H1 (cell line): ENCODE results near the gene WFIKKN1. TPM values are rescaled to one million over a fixed set of nuclear protein-coding genes. Genes with fewer than 3 reads are reported as not detected.
A peak's percentile ranks its signal among the peaks of the same experiment; 100 is the strongest.

Source experiments
- CTCF ChIA-PET: fragments of 300-600 bp; sonication (Branson Sonifier 250); formaldehyde crosslinking; loops from one replicate; lab custom pipeline; 2021; ENCODE audit not compliant: partially characterized antibody; lab: Charles Lee
- POLR2A ChIA-PET: fragments of 300-600 bp; sonication (Branson Sonifier 250); formaldehyde crosslinking; loops from one replicate; lab custom pipeline; 2021; ENCODE audit warnings: inconsistent platforms; ENCODE audit not compliant: partially characterized antibody; lab: Charles Lee
- DNase-seq, 2 experiments: peaks; one replicate each; pipeline versions ENCODE4 v3.0.0 to v3.0.0-alpha.2; 2010 to 2022; ENCODE audit warnings: low spot score in 2 of 2, low read depth in 1 of 2, mixed read lengths in 1 of 2
- FAIRE-seq: peaks from 2 replicates; lab custom pipeline; 2011; peaks lifted over from hg19 to GRCh38; lab: Jason Lieb, UNC
- H2AFZ ChIP-seq: 2 replicates; pipeline ENCODE4 v1.8.1; 2012; ENCODE audit warnings: low read length, inconsistent platforms
- H2AK5ac ChIP-seq: 2 replicates; pipeline ENCODE4 v1.6.1; 2013; ENCODE audit warnings: low read depth, low read length
- H2BK120ac ChIP-seq: replicated peaks from 2 replicates; pipeline ENCODE3; 2013; ENCODE audit warnings: low read depth, low read length, inconsistent platforms
- H2BK12ac ChIP-seq: 2 replicates; pipeline ENCODE4 v1.6.1; 2013; ENCODE audit warnings: low read depth, low read length
- H2BK15ac ChIP-seq: 2 replicates; pipeline ENCODE4 v1.6.1; 2013; ENCODE audit warnings: low read length
- H2BK20ac ChIP-seq: 2 replicates; pipeline ENCODE4 v1.6.1; 2013; ENCODE audit warnings: low read length
- H2BK5ac ChIP-seq: 2 replicates; pipeline ENCODE4 v1.6.1; 2013; ENCODE audit warnings: low read depth, low read length
- H3K14ac ChIP-seq: 2 replicates; pipeline ENCODE4 v1.6.1; 2013; ENCODE audit warnings: inconsistent platforms; ENCODE audit not compliant: insufficient read length
- H3K18ac ChIP-seq: 2 replicates; pipeline ENCODE4 v1.6.1; 2013; ENCODE audit warnings: low read length; ENCODE audit errors: extremely low read depth
- H3K23ac ChIP-seq: 2 replicates; pipeline ENCODE4 v1.6.1; 2013; ENCODE audit warnings: inconsistent platforms; ENCODE audit not compliant: insufficient read length
- H3K23me2 ChIP-seq: 2 replicates; pipeline ENCODE4 v1.6.1; 2013; ENCODE audit warnings: low read depth, low read length
- H3K27ac ChIP-seq: 2 replicates; pipeline ENCODE4 v1.6.1; 2011; ENCODE audit warnings: low read depth, low read length, inconsistent platforms
- H3K27me3 ChIP-seq, 4 experiments: replicated peaks in 1 of 4; 1 replicate in 1 of 4; 2 replicates in 3 of 4; pipeline versions ENCODE4 v1.6.1 to v1.8.1; 2011 to 2013; ENCODE audit warnings: low read length in 3 of 4, mild to moderate bottlenecking in 3 of 4, inconsistent platforms in 2 of 4, mixed read lengths in 2 of 4, moderate library complexity in 1 of 4; ENCODE audit not compliant: control insufficient read depth in 3 of 4, insufficient read depth in 3 of 4; ENCODE audit errors: extremely low read depth in 1 of 4
- H3K36me3 ChIP-seq, 4 experiments: 2 replicates each; pipeline versions ENCODE4 v1.6.1 to v1.8.1; 2011 to 2013; ENCODE audit warnings: mild to moderate bottlenecking in 4 of 4, low read length in 3 of 4, moderate library complexity in 2 of 4, control low read depth in 1 of 4, inconsistent platforms in 1 of 4; ENCODE audit not compliant: insufficient read depth in 4 of 4, control insufficient read depth in 2 of 4
- H3K4ac ChIP-seq: replicated peaks from 2 replicates; pipeline ENCODE3; 2013; ENCODE audit warnings: low read length, low read depth, mixed read lengths, inconsistent platforms; ENCODE audit not compliant: insufficient read length
- H3K4me1 ChIP-seq, 4 experiments: replicated peaks in 1 of 4; 1 replicate in 1 of 4; 2 replicates in 3 of 4; pipeline versions ENCODE4 v1.6.1 to v1.8.1; 2011 to 2013; ENCODE audit warnings: low read length in 3 of 4, inconsistent platforms in 2 of 4, mixed read lengths in 1 of 4; ENCODE audit not compliant: insufficient read depth in 4 of 4, control insufficient read depth in 3 of 4
- H3K4me2 ChIP-seq, 2 experiments: 2 replicates each; pipeline versions ENCODE4 v1.6.1 to v1.8.1; 2011 to 2013; ENCODE audit warnings: low read depth in 2 of 2, low read length in 2 of 2, control low read depth in 1 of 2, inconsistent platforms in 1 of 2, mild to moderate bottlenecking in 1 of 2; ENCODE audit not compliant: insufficient read depth in 1 of 2
- H3K4me3 ChIP-seq, 4 experiments: fragments of 200-600, 300-600 bp in 1 of 4; sonication (generic), shearing (Covaris generic), sonication (Bioruptor Twin) in 1 of 4; 2 replicates each; pipeline versions ENCODE4 v1.5.1 to v1.8.1; 2011 to 2016; ENCODE audit warnings: low read length in 4 of 4, low read depth in 3 of 4, control low read depth in 2 of 4, inconsistent platforms in 2 of 4, mild to moderate bottlenecking in 2 of 4, mixed read lengths in 1 of 4, moderate library complexity in 1 of 4; ENCODE audit not compliant: insufficient read depth in 2 of 4; ENCODE audit errors: extremely low read depth in 1 of 4
- H3K56ac ChIP-seq: replicated peaks from 2 replicates; pipeline ENCODE3; 2013; ENCODE audit warnings: low read depth, mild to moderate bottlenecking, mixed read lengths, low read length, inconsistent platforms; ENCODE audit not compliant: insufficient read length
- H3K79me1 ChIP-seq: 2 replicates; pipeline ENCODE4 v1.6.1; 2013; ENCODE audit warnings: low read depth, low read length, control low read depth
- H3K79me2 ChIP-seq, 2 experiments: 2 replicates each; pipeline versions ENCODE4 v1.6.1 to v1.8.1; 2012 to 2013; ENCODE audit warnings: low read length in 2 of 2, mild to moderate bottlenecking in 2 of 2, inconsistent platforms in 1 of 2; ENCODE audit not compliant: insufficient read depth in 2 of 2, control insufficient read depth in 1 of 2
- H3K9ac ChIP-seq, 4 experiments: replicated peaks in 1 of 4; 1 replicate in 1 of 4; 2 replicates in 3 of 4; pipeline versions ENCODE4 v1.6.1 to v1.8.1; 2011 to 2013; ENCODE audit warnings: low read depth in 3 of 4, low read length in 3 of 4, control low read depth in 2 of 4, mild to moderate bottlenecking in 2 of 4, moderate library complexity in 2 of 4, inconsistent platforms in 1 of 4; ENCODE audit errors: extremely low read depth in 1 of 4
- H3K9me3 ChIP-seq, 2 experiments: 2 replicates each; pipeline versions ENCODE4 v1.6.1 to v1.8.1; 2012 to 2013; ENCODE audit warnings: mild to moderate bottlenecking in 2 of 2, moderate library complexity in 2 of 2, control low read depth in 1 of 2, inconsistent platforms in 1 of 2, low read depth in 1 of 2, low read length in 1 of 2, mixed read lengths in 1 of 2; ENCODE audit not compliant: insufficient read depth in 2 of 2
- H4K20me1 ChIP-seq, 2 experiments: replicated peaks in 1 of 2; 2 replicates each; pipeline versions ENCODE3 to v1.8.1; 2011 to 2013; ENCODE audit warnings: inconsistent platforms in 2 of 2, low read length in 2 of 2, mild to moderate bottlenecking in 1 of 2; ENCODE audit not compliant: insufficient read depth in 2 of 2, control insufficient read depth in 1 of 2
- H4K5ac ChIP-seq: 2 replicates; pipeline ENCODE4 v1.6.1; 2013; ENCODE audit warnings: low read length, low read depth, mixed read lengths, inconsistent platforms; ENCODE audit not compliant: insufficient read length
- H4K8ac ChIP-seq: 2 replicates; pipeline ENCODE4 v1.8.0; 2013; ENCODE audit warnings: mild to moderate bottlenecking, moderate library complexity, low read length, inconsistent platforms; ENCODE audit not compliant: insufficient read depth; ENCODE audit errors: extremely low read depth
- H4K91ac ChIP-seq: replicated peaks from 2 replicates; pipeline ENCODE3; 2013; ENCODE audit warnings: low read length, mixed read lengths, inconsistent platforms; ENCODE audit not compliant: insufficient read length
- EGR1 ChIP-seq: IDR thresholded peaks from 2 replicates; pipeline ENCODE4 v1.6.1; 2011; ENCODE audit warnings: low read depth, low read length, borderline replicate concordance
- JUND ChIP-seq: IDR thresholded peaks from 2 replicates; pipeline ENCODE4 v1.6.1; 2011; ENCODE audit warnings: mild to moderate bottlenecking, improper control_type of control experiment, low read length
- PHF8 ChIP-seq: fragments of 200-600 bp; sonication (generic); conservative IDR thresholded peaks from 2 replicates; pipeline ENCODE4 v1.7.1; 2012; ENCODE audit warnings: low read depth, mild to moderate bottlenecking, inconsistent platforms, low read length, moderate library complexity
- SP2 ChIP-seq: IDR thresholded peaks from 2 replicates; pipeline ENCODE4 v1.6.1; 2012; ENCODE audit warnings: mild to moderate bottlenecking, low read length, inconsistent platforms
- TBP ChIP-seq: IDR thresholded peaks from 2 replicates; pipeline ENCODE4 v1.6.1; 2011; ENCODE audit warnings: low read depth, low read length, improper control_type of control experiment
- WGBS, 2 experiments: shearing (Covaris generic) in 1 of 2; methylation state at CpG; one replicate each; pipeline versions ENCODE4 v1.1.6 to v1.1.7; 2013 to 2015; ENCODE audit warnings: low lambda C conversion rate in 2 of 2, mixed read lengths in 2 of 2, inconsistent platforms in 1 of 2, low coverage in 1 of 2, missing lambda C conversion rate in 1 of 2; ENCODE audit not compliant: insufficient replicate concordance in 2 of 2, insufficient coverage in 1 of 2, insufficient read length in 1 of 2; ENCODE audit errors: extremely low coverage in 1 of 2, missing lambda C conversion rate in 1 of 2; 5-methylcytosine and 5-hydroxymethylcytosine counted together
- polyA plus RNA-seq, 7 experiments: library from polyadenylated mRNA; depleted of rRNA in 3 of 7; stranded (reverse) in 5 of 7; unstranded in 2 of 7; fragments of >200 nt in 5 of 7; fragments of 200-250 nt in 2 of 7; gene quantifications; 1 replicate in 5 of 7; 2 replicates in 1 of 7; 4 replicates in 1 of 7; pipeline versions ENCODE4 v1.2.1 to v1.2.3, GENCODE V29; 2011 to 2013; ENCODE audit warnings: missing spikeins in 2 of 7, mixed read lengths in 2 of 7
- total RNA-seq: library from RNA; stranded (reverse); fragmentation: NEBNext Ultra II Directional; extraction: Animal tissue kit (Norgen Biotek cat#: 25700); gene quantifications from 2 replicates; pipeline ENCODE4 v1.2.1, GENCODE V29; 2021
- TF ChIP-seq, protein P1 (sequence below): IDR thresholded peaks from 2 replicates; pipeline ENCODE4 v1.6.1; 2012; ENCODE audit warnings: inconsistent platforms

Gene WFIKKN1
- total and polyA plus RNA-seq, 2 of the 8 experiments (the other 6 are each of a cell fraction or from before 2014, with no cell fraction given) = 11.4 to 15.8 TPM

DNA sequence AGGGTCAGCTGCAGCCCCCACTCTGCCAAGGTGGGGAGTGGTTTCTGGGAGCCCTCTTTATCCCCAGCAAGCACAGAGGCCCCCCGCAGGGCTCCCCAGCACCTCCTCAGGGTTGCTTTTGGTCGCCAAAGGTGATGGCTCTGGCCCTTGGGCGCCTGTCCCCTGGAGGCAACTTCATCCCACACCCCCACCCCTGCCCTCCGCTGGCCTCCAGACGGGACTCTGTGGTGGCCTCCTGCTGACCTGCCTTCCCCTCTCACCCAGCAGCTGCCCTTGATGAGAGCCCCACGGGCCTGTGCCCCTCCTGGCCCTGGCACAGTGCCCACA, 29.3 kb downstream of the WFIKKN1 start:
- H2BK15ac ChIP-seq = peak overlapping the region; percentile 81; the same call in 1 of the 2 replicates
- H3K56ac ChIP-seq = no peak overlapping the region
- H2BK20ac ChIP-seq = no peak overlapping the region
- H3K4me2 ChIP-seq = peak overlapping the region in 1 of 2 experiments; percentile 36; a peak in 1 of 4 replicates
- TF ChIP-seq EGR1 (no peak), TBP (no peak; the same call in 1 of the 2 replicates), JUND (no peak), SP2 (no peak), PHF8 (no peak)
- TF ChIP-seq, protein P1, sequence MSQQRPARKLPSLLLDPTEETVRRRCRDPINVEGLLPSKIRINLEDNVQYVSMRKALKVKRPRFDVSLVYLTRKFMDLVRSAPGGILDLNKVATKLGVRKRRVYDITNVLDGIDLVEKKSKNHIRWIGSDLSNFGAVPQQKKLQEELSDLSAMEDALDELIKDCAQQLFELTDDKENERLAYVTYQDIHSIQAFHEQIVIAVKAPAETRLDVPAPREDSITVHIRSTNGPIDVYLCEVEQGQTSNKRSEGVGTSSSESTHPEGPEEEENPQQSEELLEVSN = no peak
- H2AK5ac ChIP-seq = no peak overlapping the region
- 0 out of 2 replicates have a peak overlapping the region, but pooled peaks have one; percentile 41 for H2BK5ac ChIP-seq
- no peaks in the 10 kb centered on the region for H3K27me3 ChIP-seq
- peak overlapping the region; percentile 85 for H4K8ac ChIP-seq
- peaks cover 0 to 31% (median 1%) of the 10 kb centered on the region in 4 experiments; a peak in 3 of 8 replicates for H3K36me3 ChIP-seq
- FAIRE-seq (no peak), DNase-seq (no peak)
- H3K79me2 ChIP-seq = no peaks in the 10 kb centered on the region
- H4K20me1 ChIP-seq = no peaks in the 10 kb centered on the region
- no peaks in the 10 kb centered on the region for H3K9me3 ChIP-seq
- H3K23ac ChIP-seq = no peak overlapping the region
- H3K79me1 ChIP-seq = no peaks in the 10 kb centered on the region
- H2AFZ ChIP-seq = no peak overlapping the region; the same call in 1 of the 2 replicates
- no peak overlapping the region for H3K9ac ChIP-seq
- no peak overlapping the region for H3K18ac ChIP-seq
- no peak overlapping the region for H3K4me3 ChIP-seq
- no peaks in the 10 kb centered on the region for H3K23me2 ChIP-seq
- H2BK120ac ChIP-seq = no peak overlapping the region
- WGBS, 2 experiments = 67% methylated on average over 2 of the region's 6 CpGs; no CpG with 5 or more reads in 1 of the 2 experiments
- H2BK12ac ChIP-seq = no peak overlapping the region
- peaks cover 0 to 8% (median 1%) of the 10 kb centered on the region in 4 experiments; a peak in 4 of 7 replicates for H3K4me1 ChIP-seq
- no peak overlapping the region for H4K91ac ChIP-seq
- H4K5ac ChIP-seq = no peak overlapping the region
- no peak overlapping the region for H3K4ac ChIP-seq
- POLR2A ChIA-PET = interaction anchor here (0.7 to 17.4 kb wide), 7 partner anchors 10 to 73 kb away, joined by 3 to 214 read pairs (median 6); partner anchors contain the start of genes JMJD8, RHBDL1, STUB1 and WDR90
- H3K14ac ChIP-seq = no peak overlapping the region
- CTCF ChIA-PET = interaction anchor here (0.6 to 11.3 kb wide), 14 partner anchors 9 to 85 kb away, joined by 3 to 104 read pairs (median 5); partner anchors contain the start of genes METTL26, RHBDL1 and WDR90
- H3K27ac ChIP-seq = no peak overlapping the region
